Epithelial cell of esophagus (primary cell): ENCODE data around the gene CATSPERZ.

Source experiments
- DNase-seq: peaks from one replicate; pipeline ENCODE4 v3.0.0; 2010; ENCODE audit warnings: low read depth
- H3K4me3 ChIP-seq: 2 replicates; pipeline ENCODE4 v1.5.1; 2011; ENCODE audit warnings: mild to moderate bottlenecking, low read length, control low read depth
- TF ChIP-seq, protein P1 (sequence below): IDR thresholded peaks from 2 replicates; pipeline ENCODE4 v1.5.1; 2011; ENCODE audit warnings: low read depth, mild to moderate bottlenecking, low read length, control low read depth, inconsistent platforms; ENCODE audit not compliant: insufficient read depth; ENCODE audit errors: missing control alignments

The CATSPERZ gene

DNA sequence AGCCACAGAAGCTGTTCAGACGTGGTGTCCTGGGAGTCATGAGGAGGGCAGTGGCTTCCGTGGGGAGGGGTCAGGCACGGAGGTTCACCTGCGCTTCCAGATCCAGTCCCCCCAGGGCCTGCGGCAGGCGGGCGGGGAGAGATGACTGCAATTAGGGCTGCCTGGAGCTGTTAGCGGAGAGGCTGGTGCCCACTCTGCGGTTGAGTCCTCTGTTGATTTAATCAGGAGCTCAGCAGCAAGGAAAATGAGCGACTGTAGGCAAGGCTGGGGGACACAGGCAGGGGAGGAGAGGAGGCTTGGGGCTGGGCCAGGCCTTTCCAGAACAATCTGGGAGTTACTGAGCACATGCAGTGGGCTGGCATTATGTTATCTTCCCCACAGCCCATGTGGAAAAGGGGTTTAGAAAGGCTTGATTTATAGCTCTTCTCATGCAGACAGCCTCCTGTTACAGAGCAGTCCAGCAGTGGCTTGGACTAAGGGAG is 35.7 kb upstream of the CATSPERZ start:
- DNase-seq = no peak
- TF ChIP-seq, protein P1, sequence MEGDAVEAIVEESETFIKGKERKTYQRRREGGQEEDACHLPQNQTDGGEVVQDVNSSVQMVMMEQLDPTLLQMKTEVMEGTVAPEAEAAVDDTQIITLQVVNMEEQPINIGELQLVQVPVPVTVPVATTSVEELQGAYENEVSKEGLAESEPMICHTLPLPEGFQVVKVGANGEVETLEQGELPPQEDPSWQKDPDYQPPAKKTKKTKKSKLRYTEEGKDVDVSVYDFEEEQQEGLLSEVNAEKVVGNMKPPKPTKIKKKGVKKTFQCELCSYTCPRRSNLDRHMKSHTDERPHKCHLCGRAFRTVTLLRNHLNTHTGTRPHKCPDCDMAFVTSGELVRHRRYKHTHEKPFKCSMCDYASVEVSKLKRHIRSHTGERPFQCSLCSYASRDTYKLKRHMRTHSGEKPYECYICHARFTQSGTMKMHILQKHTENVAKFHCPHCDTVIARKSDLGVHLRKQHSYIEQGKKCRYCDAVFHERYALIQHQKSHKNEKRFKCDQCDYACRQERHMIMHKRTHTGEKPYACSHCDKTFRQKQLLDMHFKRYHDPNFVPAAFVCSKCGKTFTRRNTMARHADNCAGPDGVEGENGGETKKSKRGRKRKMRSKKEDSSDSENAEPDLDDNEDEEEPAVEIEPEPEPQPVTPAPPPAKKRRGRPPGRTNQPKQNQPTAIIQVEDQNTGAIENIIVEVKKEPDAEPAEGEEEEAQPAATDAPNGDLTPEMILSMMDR = no peak
- no peak overlapping the region for H3K4me3 ChIP-seq

DNA sequence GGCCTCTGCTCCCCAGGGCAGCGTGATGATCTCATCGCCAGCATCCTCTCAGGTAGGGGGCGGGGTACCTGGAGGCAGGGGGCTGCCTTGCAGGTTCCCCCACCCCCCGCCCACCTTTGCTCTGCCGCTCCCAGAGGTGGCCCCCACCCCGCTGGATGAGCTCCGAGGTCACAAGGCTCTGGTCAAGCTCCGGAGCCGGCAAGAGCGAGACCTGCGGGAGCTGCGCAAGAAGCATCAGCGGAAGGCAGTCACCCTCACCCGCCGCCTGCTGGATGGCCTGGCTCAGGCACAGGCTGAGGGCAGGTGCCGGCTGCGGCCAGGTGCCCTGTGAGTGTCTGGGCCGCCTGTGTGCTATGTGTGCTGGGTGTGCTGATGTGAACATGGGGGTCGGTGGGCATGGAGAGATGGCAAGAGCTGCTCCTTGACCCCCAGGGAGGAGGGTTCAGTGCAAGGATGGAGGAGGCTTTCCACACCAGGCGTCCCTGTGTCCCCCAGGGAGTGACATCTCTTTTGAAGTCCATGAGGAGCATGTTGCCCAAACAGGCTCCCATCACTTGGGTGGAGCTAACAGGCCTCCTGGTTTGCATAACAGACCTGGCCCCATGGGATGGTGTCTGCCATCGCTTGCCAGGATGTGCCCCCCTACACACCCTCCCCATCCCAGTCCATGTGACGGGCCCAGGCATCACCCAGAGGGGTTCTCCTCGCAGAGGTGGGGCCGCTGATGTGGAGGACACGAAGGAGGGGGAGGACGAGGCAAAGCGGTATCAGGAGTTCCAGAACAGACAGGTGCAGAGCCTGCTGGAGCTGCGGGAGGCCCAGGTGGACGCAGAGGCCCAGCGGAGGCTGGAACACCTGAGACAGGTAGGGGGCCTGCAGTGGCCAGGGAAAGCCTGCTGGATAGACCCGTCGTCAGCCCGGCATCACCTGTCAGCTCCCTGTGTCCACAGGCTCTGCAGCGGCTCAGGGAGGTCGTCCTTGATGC is 34.7 kb upstream of the CATSPERZ start:
- DNase-seq = no peak
- TF ChIP-seq, protein P1 = no peak
- H3K4me3 ChIP-seq = no peak overlapping the region

DNA sequence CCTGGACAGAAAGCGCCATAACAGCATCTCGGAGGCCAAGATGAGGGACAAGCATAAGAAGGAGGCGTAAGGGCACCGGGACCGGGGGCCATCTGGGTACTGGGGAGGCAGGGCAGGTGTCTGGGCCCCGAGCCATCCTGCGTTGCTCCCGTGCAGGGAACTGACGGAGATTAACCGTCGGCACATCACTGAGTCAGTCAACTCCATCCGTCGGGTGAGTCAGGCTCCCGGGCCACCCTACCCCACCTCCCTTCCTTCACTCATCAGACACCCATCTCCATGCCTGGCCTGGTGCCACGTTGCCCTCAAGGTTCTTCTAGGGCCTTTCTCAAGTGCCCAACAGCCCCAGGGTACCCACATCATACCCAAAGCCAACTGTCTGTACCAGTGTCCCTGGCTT is 33.8 kb upstream of the CATSPERZ start:
- peak; percentile 78 for DNase-seq
- no peak overlapping the region for H3K4me3 ChIP-seq
- TF ChIP-seq, protein P1 = no peak

- TF ChIP-seq, protein P1 = no peak
- no peak for DNase-seq
- no peak overlapping the region for H3K4me3 ChIP-seq
These were observed 32.8 kb upstream of the CATSPERZ start for GRCh38 chr11:64267207-64267945.

- TF ChIP-seq, protein P1 = no peak
These were observed 31.9 kb upstream of the CATSPERZ start for GRCh38 chr11:64268025-64268892.

DNA sequence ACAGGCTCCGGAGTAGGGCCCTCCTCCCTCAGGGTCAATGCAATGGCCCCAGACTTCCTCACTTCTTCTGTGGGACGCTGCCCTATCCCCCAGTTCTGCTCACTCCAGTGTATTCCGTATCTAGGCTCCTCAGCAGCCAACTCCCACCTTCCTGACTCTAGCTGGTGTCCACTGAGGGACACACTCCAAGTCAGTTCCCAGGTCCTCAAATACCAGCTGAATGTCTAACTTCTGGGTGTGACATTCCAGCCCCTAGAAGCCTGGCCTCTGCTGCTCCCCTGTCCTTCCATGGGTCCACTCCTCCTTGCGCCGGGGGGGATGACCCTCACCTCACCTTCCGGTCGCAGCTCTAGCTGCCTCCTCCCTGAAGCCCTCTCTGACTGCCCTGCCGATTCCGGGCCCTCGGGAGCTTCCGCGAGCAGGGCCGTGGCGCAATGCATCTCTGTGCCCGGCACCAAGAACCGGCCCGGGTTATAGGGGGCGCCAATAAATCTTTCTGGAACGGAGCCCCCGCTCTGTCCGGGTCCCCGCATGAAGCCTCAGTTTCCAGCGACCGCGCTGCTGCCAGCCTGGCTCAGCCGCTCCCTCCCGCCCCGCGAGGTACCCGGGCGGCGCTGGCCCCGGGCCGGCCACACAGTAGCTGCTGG is 31.1 kb upstream of the CATSPERZ start:
- peak overlapping the region; percentile 59 for H3K4me3 ChIP-seq
- peak; percentile 35 for DNase-seq
- TF ChIP-seq, protein P1 = no peak

More at GRCh38 chr11:64268025-64268892, 31.9 kb upstream of the CATSPERZ start:
- DNase-seq = peak; percentile 40
- H3K4me3 ChIP-seq = no peak overlapping the region
